ENCODE measurements around the gene SPRED1.

- TF ChIP-seq ZFX (IDR thresholded peaks at IDR 0.05) (no peak), CTCF (conservative IDR thresholded peaks at IDR 0.05) (no peak)
Observed at GRCh38 chr15:38267421-38268022, 14.9 kb downstream of the SPRED1 start.

Measured in C4-2B (cell line).